HepG2 (cell line): ENCODE results near the gene JAGN1. TPM values are rescaled to one million over a fixed set of nuclear protein-coding genes. Genes with fewer than 3 reads are reported as not detected.
A peak's percentile ranks its signal among the peaks of the same experiment; 100 is the strongest.

Experiments
- CSRNP2 ChIP-seq: sonication (generic); formaldehyde crosslinking; conservative IDR thresholded peaks from 2 replicates; pipeline ENCODE4 v1.8.0; 2022; ENCODE audit warnings: low read depth, missing genetic modification reagents
- HMG20B ChIP-seq: conservative IDR thresholded peaks from 2 replicates; pipeline ENCODE4 v1.6.1; 2016; ENCODE audit warnings: missing genetic modification reagents, missing compliant biosample characterization
- KLF15 ChIP-seq: sonication (generic); formaldehyde crosslinking; IDR thresholded peaks from 2 replicates; pipeline ENCODE4 v1.8.1; 2023; ENCODE audit warnings: borderline replicate concordance, mild to moderate bottlenecking, inconsistent platforms, missing genetic modification reagents, mixed read lengths
- MED8 ChIP-seq: sonication (generic); formaldehyde crosslinking; IDR thresholded peaks from 2 replicates; pipeline ENCODE4 v1.8.1; 2023; ENCODE audit warnings: mild to moderate bottlenecking, missing genetic modification reagents; ENCODE audit not compliant: insufficient replicate concordance
- MTA1 ChIP-seq: sonication (generic); formaldehyde crosslinking; IDR thresholded peaks from 2 replicates; pipeline ENCODE4 v1.4.0; 2020; ENCODE audit warnings: missing genetic modification reagents, mild to moderate bottlenecking, borderline replicate concordance
- MTF2 ChIP-seq: sonication (generic); formaldehyde crosslinking; IDR thresholded peaks from 2 replicates; pipeline ENCODE4 v1.5.0; 2020; ENCODE audit warnings: missing genetic modification reagents, borderline replicate concordance
- MXD3 ChIP-seq: IDR thresholded peaks from 2 replicates; pipeline ENCODE4 v1.6.1; 2016; ENCODE audit warnings: mild to moderate bottlenecking, missing biosample characterization, missing genetic modification reagents
- PAX8 ChIP-seq: sonication (generic); formaldehyde crosslinking; IDR thresholded peaks from 2 replicates; pipeline ENCODE4 v1.8.0; 2022; ENCODE audit warnings: mild to moderate bottlenecking, missing genetic modification reagents, borderline replicate concordance
- PRMT3 ChIP-seq: sonication (generic); formaldehyde crosslinking; IDR thresholded peaks from 2 replicates; pipeline ENCODE4 v1.8.1; 2022; ENCODE audit warnings: low read depth, mild to moderate bottlenecking, moderate library complexity, missing genetic modification reagents, borderline replicate concordance
- SALL1 ChIP-seq: sonication (generic); formaldehyde crosslinking; IDR thresholded peaks from 2 replicates; pipeline ENCODE4 v1.8.0; 2022; ENCODE audit warnings: mild to moderate bottlenecking, missing genetic modification reagents
- THRA ChIP-seq: sonication (generic); formaldehyde crosslinking; IDR thresholded peaks from 2 replicates; pipeline ENCODE4 v1.4.0; 2020; ENCODE audit warnings: missing genetic modification reagents, borderline replicate concordance
- ZBTB37 ChIP-seq: sonication (generic); formaldehyde crosslinking; IDR thresholded peaks from 2 replicates; pipeline ENCODE4 v1.4.0; 2020; ENCODE audit warnings: mild to moderate bottlenecking, missing genetic modification reagents
- ZNF354B ChIP-seq: sonication (generic); formaldehyde crosslinking; IDR thresholded peaks from 2 replicates; pipeline ENCODE4 v1.8.0; 2022; ENCODE audit warnings: mild to moderate bottlenecking, missing genetic modification reagents
- ZNF713 ChIP-seq: sonication (generic); formaldehyde crosslinking; IDR thresholded peaks from 2 replicates; pipeline ENCODE4 v1.4.0; 2020; ENCODE audit warnings: mild to moderate bottlenecking, missing genetic modification reagents
- ZNF775 ChIP-seq: sonication (generic); formaldehyde crosslinking; IDR thresholded peaks from 2 replicates; pipeline ENCODE4 v1.4.0; 2020; ENCODE audit warnings: missing genetic modification reagents, mild to moderate bottlenecking, moderate library complexity, borderline replicate concordance
- ZNF841 ChIP-seq: sonication (generic); formaldehyde crosslinking; IDR thresholded peaks from 2 replicates; pipeline ENCODE4 v1.8.1; 2023; ENCODE audit warnings: missing genetic modification reagents, borderline replicate concordance
- ZNF883 ChIP-seq: sonication (generic); formaldehyde crosslinking; IDR thresholded peaks from 2 replicates; pipeline ENCODE4 v1.5.1; 2020; ENCODE audit warnings: mild to moderate bottlenecking, missing genetic modification reagents; ENCODE audit errors: not compliant biosample characterization
- polyA plus RNA-seq, 8 experiments: library from polyadenylated mRNA; depleted of rRNA in 3 of 8; stranded (reverse) in 7 of 8; unstranded in 1 of 8; fragments of >200 nt; fragmentation: Illumina TruSeq in 4 of 8; extraction: Trizol in 4 of 8; gene quantifications; 2 replicates each; pipeline versions ENCODE4 v1.2.1 to v1.2.3, GENCODE V29; 2011 to 2016; ENCODE audit warnings: low read depth in 4 of 8, missing spikeins in 1 of 8, mixed read lengths in 1 of 8; ENCODE audit not compliant: insufficient read depth in 1 of 8
- total RNA-seq, 5 experiments: library from RNA; depleted of rRNA; stranded (reverse); fragments of >200 nt; fragmentation: Illumina TruSeq; extraction: Trizol; gene quantifications; 2 replicates each; pipeline ENCODE4 v1.2.3, GENCODE V29; 2016; ENCODE audit warnings: low read depth in 1 of 5

The JAGN1 gene
- total and polyA plus RNA-seq, 2 of the 13 experiments (the other 11 are each of a cell fraction or from before 2014, with no cell fraction given), result 49.9 to 50.9 TPM

GRCh38 chr3:9902372-9903237 lies 12.2 kb downstream of the JAGN1 start, which contains the start of gene IL17RE (continued):
- TF ChIP-seq MTA1 (CRISPR knock-in tag), result no peak; the same call in 1 of the 2 replicates
- TF ChIP-seq MTF2, result peak; percentile 82; the same call in 1 of the 2 replicates
- 0 out of 2 replicates have a peak, but pooled peaks have one; percentile 48 for TF ChIP-seq ZBTB37 (CRISPR knock-in tag)
- peak; percentile 31; the same call in 1 of the 2 replicates for TF ChIP-seq MXD3
- TF ChIP-seq PRMT3 (CRISPR knock-in tag), result no peak
- no peak for TF ChIP-seq HMG20B (CRISPR knock-in tag)
- 0 out of 2 replicates have a peak, but pooled peaks have one; percentile 73 for TF ChIP-seq ZNF354B
- TF ChIP-seq ZNF775 (CRISPR knock-in tag), result no peak
- peak; percentile 7 for TF ChIP-seq ZNF883 (CRISPR knock-in tag)
- TF ChIP-seq KLF15 (CRISPR knock-in tag), result no peak
- TF ChIP-seq PAX8, result 0 out of 2 replicates have a peak, but pooled peaks have one; percentile 6
- no peak for TF ChIP-seq CSRNP2 (CRISPR knock-in tag)
- TF ChIP-seq ZNF713 (CRISPR knock-in tag), result 0 out of 2 replicates have a peak, but pooled peaks have one; percentile 12
- TF ChIP-seq SALL1 (CRISPR knock-in tag), result peak; percentile 49
- TF ChIP-seq THRA (CRISPR knock-in tag), result peak; percentile 18; the same call in 1 of the 2 replicates
- TF ChIP-seq ZNF841, result no peak
- TF ChIP-seq MED8 (CRISPR knock-in tag), result peak; percentile 45
